Midbrain (tissue), 1 donor: ENCODE measurements around the gene OSGEP.

Source experiments
- DNase-seq: peaks from one replicate; lab custom pipeline; 2025; lab: John Stamatoyannopoulos, UW

Gene OSGEP

GRCh38 chr14:20434701-20435581 lies 19.7 kb downstream of the OSGEP start:
- peak; percentile 85 for DNase-seq

GRCh38 chr14:20429801-20430669 lies 24.6 kb downstream of the OSGEP start:
- DNase-seq, result peak; percentile 31

- no peak for DNase-seq
Measured at GRCh38 chr14:20428802-20429201, 25.8 kb downstream of the OSGEP start.

GRCh38 chr14:20428010-20428365 lies 26.6 kb downstream of the OSGEP start:
- no peak for DNase-seq

GRCh38 chr14:20427231-20428009 lies 27.2 kb downstream of the OSGEP start:
- DNase-seq, result peak; percentile 18

- DNase-seq, result no peak
Measured at GRCh38 chr14:20424851-20425250, 29.8 kb downstream of the OSGEP start.

GRCh38 chr14:20422886-20423285 lies 31.7 kb downstream of the OSGEP start:
- no peak for DNase-seq

- DNase-seq, result no peak
Measured at GRCh38 chr14:20421267-20421666, 33.3 kb downstream of the OSGEP start.

- no peak for DNase-seq
Measured at GRCh38 chr14:20419419-20419818, 35.2 kb downstream of the OSGEP start.

GRCh38 chr14:20418501-20418909 lies 36.1 kb downstream of the OSGEP start:
- no peak for DNase-seq

GRCh38 chr14:20417250-20418186 lies 37.1 kb downstream of the OSGEP start:
- DNase-seq, result no peak

GRCh38 chr14:20416223-20416622 lies 38.4 kb downstream of the OSGEP start:
- DNase-seq, result no peak

- DNase-seq, result peak; percentile 61
Measured at GRCh38 chr14:20415782-20416206, 38.8 kb downstream of the OSGEP start.

- DNase-seq, result peak; percentile 43
Measured at GRCh38 chr14:20413744-20414082, 40.9 kb downstream of the OSGEP start.

GRCh38 chr14:20412876-20413743 lies 41.5 kb downstream of the OSGEP start, which contains the start of gene TEP1:
TEP1 (minus strand) TSS chr14:20413501; CDS start chr14:20408439, 5,062 bp downstream.
- DNase-seq, result peak; percentile 63

GRCh38 chr14:20412411-20412810 lies 42.2 kb downstream of the OSGEP start:
- DNase-seq, result peak; percentile 17

GRCh38 chr14:20409226-20409625 lies 45.4 kb downstream of the OSGEP start:
- DNase-seq, result no peak

GRCh38 chr14:20403521-20403920 lies 51.1 kb downstream of the OSGEP start:
- no peak for DNase-seq

GRCh38 chr14:20400965-20401593 lies 53.5 kb downstream of the OSGEP start:
- no peak for DNase-seq

GRCh38 chr14:20400589-20400964 lies 54.0 kb downstream of the OSGEP start:
- DNase-seq, result no peak
